Measurements from ENCODE around the gene NAGS. TPM values are rescaled to one million over a fixed set of nuclear protein-coding genes. Genes with fewer than 3 reads are reported as not detected.

The NAGS gene
- total RNA-seq, 1 donor from 2014 or later = 48.2 TPM

- no peak overlapping the region for H3K4me3 ChIP-seq
- peaks cover 6 to 7% of the 10 kb centered on the region in 2 donors for H3K4me1 ChIP-seq
- H3K9me3 ChIP-seq = no peaks in the 10 kb centered on the region
- DNase-seq (ENCODE audit: low spot score in 2 of 2) = no peak
- H3K27me3 ChIP-seq = peaks cover 14% of the 10 kb centered on the region
- TF ChIP-seq CTCF (IDR thresholded peaks at IDR 0.05) = no peak
- H3K36me3 ChIP-seq = no peaks in the 10 kb centered on the region
- no peak overlapping the region for H3K27ac ChIP-seq
- intact Hi-C loops (cut with DNase I) = no loop called here
Measured at GRCh38 chr17:43982171-43982570, 22.3 kb upstream of the NAGS start.

- intact Hi-C loops (cut with DNase I) = no loop called here
- no peak for DNase-seq (ENCODE audit: low spot score in 2 of 2)
- no peak for TF ChIP-seq CTCF (IDR thresholded peaks at IDR 0.05)
- peaks cover 14% of the 10 kb centered on the region for H3K27me3 ChIP-seq
- H3K9me3 ChIP-seq = no peaks in the 10 kb centered on the region
- H3K4me1 ChIP-seq = peaks cover 6 to 7% of the 10 kb centered on the region in 2 donors
- no peaks in the 10 kb centered on the region for H3K36me3 ChIP-seq
- H3K27ac ChIP-seq = no peak overlapping the region
- peak overlapping the region in 1 of 2 donors; percentile 51 for H3K4me3 ChIP-seq
Measured at GRCh38 chr17:43983196-43983514, 21.3 kb upstream of the NAGS start.

- Histone ChIP-seq H3K4me3 (peak overlapping the region; percentile 50 to 51), H3K27ac (no peak overlapping the region), H3K4me1 (peaks cover 6 to 7% of the 10 kb centered on the region in 2 donors), H3K27me3 (peaks cover 14% of the 10 kb centered on the region), H3K9me3 (no peaks in the 10 kb centered on the region), H3K36me3 (no peaks in the 10 kb centered on the region)
- intact Hi-C loops (cut with DNase I) = no loop called here
- DNase-seq (ENCODE audit: low spot score in 2 of 2) = no peak
- no peak for TF ChIP-seq CTCF (IDR thresholded peaks at IDR 0.05)
Measured at GRCh38 chr17:43983515-43984411, 20.7 kb upstream of the NAGS start.

GRCh38 chr17:43984521-43984920 lies 19.9 kb upstream of the NAGS start:
- H3K4me3 ChIP-seq = peak overlapping the region; percentile 50 to 51
- no peak for DNase-seq (ENCODE audit: low spot score in 2 of 2)
- no peak overlapping the region for H3K27ac ChIP-seq
- peaks cover 14% of the 10 kb centered on the region for H3K27me3 ChIP-seq
- no peaks in the 10 kb centered on the region for H3K36me3 ChIP-seq
- no peaks in the 10 kb centered on the region for H3K9me3 ChIP-seq
- intact Hi-C loops (cut with DNase I) = no loop called here
- peaks cover 6 to 7% of the 10 kb centered on the region in 2 donors for H3K4me1 ChIP-seq
- no peak for TF ChIP-seq CTCF (IDR thresholded peaks at IDR 0.05)

GRCh38 chr17:43986225-43986981 lies 18.0 kb upstream of the NAGS start:
- no peak for DNase-seq (ENCODE audit: low spot score in 2 of 2)
- peaks cover 6 to 7% of the 10 kb centered on the region in 2 donors for H3K4me1 ChIP-seq
- H3K27me3 ChIP-seq = peaks cover 14% of the 10 kb centered on the region
- H3K27ac ChIP-seq = no peak overlapping the region
- no peak for TF ChIP-seq CTCF (IDR thresholded peaks at IDR 0.05)
- no peaks in the 10 kb centered on the region for H3K9me3 ChIP-seq
- intact Hi-C loops (cut with DNase I) = no loop called here
- H3K4me3 ChIP-seq = no peak overlapping the region
- H3K36me3 ChIP-seq = no peaks in the 10 kb centered on the region

Measured in ascending aorta (tissue), 2 donors.